C4-2B (cell line): ENCODE measurements around the gene RELN.

ENCODE experiments used
- H3K27ac ChIP-seq: fragments of 450-650 bp; 2 replicates; pipeline ENCODE4 v1.5.1; 2017
- ZFX ChIP-seq: fragments of 450-650 bp; IDR thresholded peaks from 2 replicates; pipeline ENCODE4 v1.6.1; 2017
- TF ChIP-seq, protein P1 (sequence below): fragments of 450-650 bp; conservative IDR thresholded peaks from 2 replicates; pipeline ENCODE4 v1.5.1; 2017; ENCODE audit warnings: mild to moderate bottlenecking

The RELN gene

DNA sequence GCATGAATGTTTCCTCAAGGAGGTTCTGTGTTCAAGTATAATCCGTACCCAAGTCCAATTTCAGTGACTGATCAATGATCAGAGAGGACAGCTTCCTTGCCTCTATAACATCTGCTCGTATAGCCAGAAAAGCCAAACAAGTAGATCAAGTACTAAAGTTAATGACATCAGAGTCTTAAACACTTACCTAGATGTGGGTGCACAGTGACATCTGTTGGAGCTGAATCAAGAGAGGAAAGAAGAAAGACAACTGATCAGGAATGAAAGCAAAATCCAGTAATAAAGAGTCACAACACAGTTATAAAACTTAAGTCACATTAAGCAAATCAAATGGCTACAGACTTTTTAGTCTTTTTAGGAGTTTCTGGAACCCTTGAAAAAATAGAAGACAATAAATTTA is 236.5 kb downstream of the RELN start:
- TF ChIP-seq ZFX: no peak
- TF ChIP-seq, protein P1, sequence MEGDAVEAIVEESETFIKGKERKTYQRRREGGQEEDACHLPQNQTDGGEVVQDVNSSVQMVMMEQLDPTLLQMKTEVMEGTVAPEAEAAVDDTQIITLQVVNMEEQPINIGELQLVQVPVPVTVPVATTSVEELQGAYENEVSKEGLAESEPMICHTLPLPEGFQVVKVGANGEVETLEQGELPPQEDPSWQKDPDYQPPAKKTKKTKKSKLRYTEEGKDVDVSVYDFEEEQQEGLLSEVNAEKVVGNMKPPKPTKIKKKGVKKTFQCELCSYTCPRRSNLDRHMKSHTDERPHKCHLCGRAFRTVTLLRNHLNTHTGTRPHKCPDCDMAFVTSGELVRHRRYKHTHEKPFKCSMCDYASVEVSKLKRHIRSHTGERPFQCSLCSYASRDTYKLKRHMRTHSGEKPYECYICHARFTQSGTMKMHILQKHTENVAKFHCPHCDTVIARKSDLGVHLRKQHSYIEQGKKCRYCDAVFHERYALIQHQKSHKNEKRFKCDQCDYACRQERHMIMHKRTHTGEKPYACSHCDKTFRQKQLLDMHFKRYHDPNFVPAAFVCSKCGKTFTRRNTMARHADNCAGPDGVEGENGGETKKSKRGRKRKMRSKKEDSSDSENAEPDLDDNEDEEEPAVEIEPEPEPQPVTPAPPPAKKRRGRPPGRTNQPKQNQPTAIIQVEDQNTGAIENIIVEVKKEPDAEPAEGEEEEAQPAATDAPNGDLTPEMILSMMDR: peak; percentile 22
- no peak overlapping the region for H3K27ac ChIP-seq

DNA sequence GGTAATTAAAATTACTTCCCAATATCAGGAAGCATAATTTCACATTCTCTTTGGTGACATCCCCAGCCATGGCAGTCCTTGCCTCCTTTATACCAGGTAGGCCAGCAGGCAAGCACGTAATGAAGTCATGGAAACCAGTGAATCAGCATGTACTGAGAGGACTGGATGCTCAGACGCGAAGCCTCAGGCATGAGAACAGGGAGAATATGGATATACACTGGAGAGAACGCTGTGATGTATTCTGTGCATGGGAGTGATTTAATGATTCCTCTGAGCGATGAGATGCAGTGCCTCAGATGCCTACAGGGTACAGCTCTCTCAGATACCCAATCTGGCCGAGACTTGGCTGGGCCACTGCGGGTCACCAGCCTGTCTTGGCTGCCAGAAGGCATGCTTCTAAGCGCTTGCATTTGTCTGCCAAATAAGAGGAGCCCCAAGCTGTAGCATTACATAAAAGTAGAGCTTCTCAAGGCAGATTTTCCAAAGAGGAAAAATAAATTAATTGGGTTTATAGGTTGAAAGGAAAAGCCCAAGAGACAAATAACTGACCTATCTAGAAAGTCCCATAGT is 238.1 kb downstream of the RELN start:
- no peak overlapping the region for H3K27ac ChIP-seq
- TF ChIP-seq, protein P1: no peak
- no peak for TF ChIP-seq ZFX

GRCh38 chr7:103748680-103749079 is 240.8 kb downstream of the RELN start:
- TF ChIP-seq, protein P1: no peak
- TF ChIP-seq ZFX: no peak
- no peak overlapping the region for H3K27ac ChIP-seq

GRCh38 chr7:103735377-103735776 is 254.1 kb downstream of the RELN start:
- no peak for TF ChIP-seq ZFX
- TF ChIP-seq, protein P1: no peak
- H3K27ac ChIP-seq: no peak overlapping the region

- no peak overlapping the region for H3K27ac ChIP-seq
- TF ChIP-seq, protein P1: no peak
- TF ChIP-seq ZFX: no peak
Observed at GRCh38 chr7:103731169-103731568, 258.3 kb downstream of the RELN start.

DNA sequence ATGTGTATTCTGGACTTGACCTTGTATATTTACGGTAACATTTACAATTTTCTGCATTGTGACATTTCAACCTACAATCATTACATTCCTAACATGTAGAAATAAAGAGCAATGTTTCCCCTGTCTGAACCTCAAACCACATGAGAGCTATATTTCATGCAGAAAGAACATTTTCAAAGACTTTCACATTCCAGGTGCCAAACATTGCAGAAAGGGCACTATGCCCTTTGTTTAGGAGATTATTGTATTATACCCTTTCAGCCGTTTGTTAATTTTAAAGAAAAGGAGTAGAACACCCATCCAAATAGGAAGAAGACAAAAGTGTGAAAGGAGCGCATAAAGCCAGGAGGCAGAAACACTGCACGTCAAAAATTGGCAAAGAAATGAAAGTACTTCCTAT is 260.4 kb downstream of the RELN start:
- TF ChIP-seq, protein P1: no peak
- no peak for TF ChIP-seq ZFX
- no peak overlapping the region for H3K27ac ChIP-seq

- H3K27ac ChIP-seq: no peak overlapping the region
- TF ChIP-seq ZFX: no peak
- TF ChIP-seq, protein P1: no peak
Observed at GRCh38 chr7:103727982-103728610, 261.4 kb downstream of the RELN start.
